ENCODE data around the gene PGK1. TPM values are rescaled to one million over a fixed set of nuclear protein-coding genes. Genes with fewer than 3 reads are reported as not detected.

PGK1 gene
- total RNA-seq, 1 donor from 2014 or later: 359 TPM

Other genes with a start within 250 kb of the PGK1 start
- 63.3 TPM for gene MAGT1, start 208.8 kb upstream of the PGK1 start, total RNA-seq
- 325 TPM for gene COX7B, start 204.8 kb upstream of the PGK1 start, total RNA-seq
- 27.1 TPM for gene ATP7A, start 193.6 kb upstream of the PGK1 start, total RNA-seq
- gene PGAM4, start 134.6 kb upstream of the PGK1 start, total RNA-seq: not detected
- gene TAF9B, start 35.4 kb downstream of the PGK1 start, total RNA-seq: 35.1 TPM
- 3.8 TPM for gene CYSLTR1, start 223.4 kb downstream of the PGK1 start, total RNA-seq